HCT116 (cell line): ENCODE measurements around the gene SYMPK. TPM values are rescaled to one million over a fixed set of nuclear protein-coding genes. Genes with fewer than 3 reads are reported as not detected.
A peak's percentile ranks its signal among the peaks of the same experiment; 100 is the strongest.

Experiments
- ATAC-seq: fragments of 200-7000 bp; cut with Tn5 transposase; 2 replicates; pipeline ENCODE4 v1.9.1; 2020; ENCODE audit warnings: mild to moderate bottlenecking, moderate library complexity
- BruUV-seq: library from RNA; stranded (reverse); fragments of 400-500 nt; replicated peaks from 2 replicates; lab custom pipeline; 2021; lab: Mats Ljungman, UMichigan
- CTCF ChIA-PET: fragments of 300-600 bp; sonication (Branson Sonifier 250); formaldehyde crosslinking; loops from one replicate; lab custom pipeline; 2021; ENCODE audit warnings: antibody characterized with exemption; lab: Charles Lee
- POLR2A ChIA-PET: fragments of 300-600, 350-600 bp; sonication (Branson Sonifier 250); formaldehyde crosslinking; loops from one replicate; lab custom pipeline; 2021; ENCODE audit warnings: antibody characterized with exemption; lab: Charles Lee
- RAD21 ChIA-PET, 2 experiments: fragments of 300-600 bp; sonication (Branson Sonifier 250); formaldehyde crosslinking; loops; one replicate each; lab custom pipeline; 2023; ENCODE audit warnings: low total read pairs in 2 of 2; ENCODE audit not compliant: uncharacterized antibody in 2 of 2, unreplicated experiment in 2 of 2, low non-redundant PET in 1 of 2; lab: Charles Lee
- DNase-seq: peaks from one replicate; pipeline ENCODE4 v3.0.0-alpha.2; 2010; ENCODE audit warnings: low read depth, low spot score
- H2AFZ ChIP-seq: fragments of 200-600 bp; shearing (Covaris generic), sonication (generic); 2 replicates; pipeline ENCODE4 v1.6.1; 2017; ENCODE audit warnings: low read depth, mixed run types, mixed read lengths, antibody characterized with exemption, low read length; ENCODE audit not compliant: poor library complexity, severe bottlenecking
- H3K27ac ChIP-seq: 2 replicates; pipeline ENCODE4 v1.5.1; 2012; ENCODE audit warnings: low read depth, low read length
- H3K27me3 ChIP-seq: fragments of 200-600 bp; sonication (generic); 2 replicates; pipeline ENCODE4 v1.6.1; 2016; ENCODE audit warnings: mixed run types, low read length, mixed read lengths; ENCODE audit not compliant: insufficient read depth
- H3K36me3 ChIP-seq, 2 experiments: fragments of 200-500 bp in 1 of 2; fragments of 200-600 bp in 1 of 2; sonication (Bioruptor generic) in 1 of 2; sonication (generic) in 1 of 2; 2 replicates each; pipeline versions ENCODE4 v1.5.1 to v1.6.1; 2014 to 2016; ENCODE audit warnings: low read length in 2 of 2, inconsistent platforms in 1 of 2, mixed read lengths in 1 of 2, mixed run types in 1 of 2; ENCODE audit not compliant: insufficient read depth in 2 of 2, control insufficient read depth in 1 of 2
- H3K4me1 ChIP-seq, 2 experiments: fragments of 200-600 bp in 1 of 2; sonication (generic) in 1 of 2; 2 replicates each; pipeline versions ENCODE4 v1.5.1 to v1.6.1; 2012 to 2017; ENCODE audit warnings: low read length in 2 of 2, inconsistent platforms in 1 of 2, mild to moderate bottlenecking in 1 of 2, mixed read lengths in 1 of 2, mixed run types in 1 of 2, moderate library complexity in 1 of 2; ENCODE audit not compliant: insufficient read depth in 2 of 2, control insufficient read depth in 1 of 2
- H3K4me2 ChIP-seq: fragments of 200-600 bp; sonication (generic); 2 replicates; pipeline ENCODE4 v1.6.1; 2017; ENCODE audit warnings: mixed run types, low read length, mixed read lengths
- H3K4me3 ChIP-seq, 2 experiments: fragments of 200-600 bp in 1 of 2; sonication (generic) in 1 of 2; replicated peaks in 1 of 2; 2 replicates each; pipeline ENCODE4 v1.5.1; 2011 to 2016; ENCODE audit warnings: low read length in 2 of 2, control low read depth in 1 of 2, low read depth in 1 of 2, mild to moderate bottlenecking in 1 of 2, mixed read lengths in 1 of 2, mixed run types in 1 of 2
- H3K79me2 ChIP-seq: fragments of 200-600 bp; sonication (generic); 2 replicates; pipeline ENCODE4 v1.6.1; 2017; ENCODE audit warnings: mild to moderate bottlenecking, mixed run types, low read length, moderate library complexity, mixed read lengths; ENCODE audit not compliant: insufficient read depth
- H3K9ac ChIP-seq: fragments of 200-600 bp; sonication (generic); 2 replicates; pipeline ENCODE4 v1.6.1; 2016; ENCODE audit warnings: low read length, mixed read lengths
- H3K9me2 ChIP-seq: fragments of 200-600 bp; sonication (generic), shearing (Covaris generic); 2 replicates; pipeline ENCODE4 v1.6.1; 2017; ENCODE audit warnings: mixed run types, mild to moderate bottlenecking, moderate library complexity; ENCODE audit not compliant: insufficient read depth
- H3K9me3 ChIP-seq, 2 experiments: fragments of 200-500 bp in 1 of 2; fragments of 200-600 bp in 1 of 2; sonication (Bioruptor generic) in 1 of 2; sonication (generic) in 1 of 2; 2 replicates each; pipeline ENCODE4 v1.6.1; 2014 to 2017; ENCODE audit warnings: low read length in 2 of 2, mixed read lengths in 2 of 2, inconsistent platforms in 1 of 2, low read depth in 1 of 2, mild to moderate bottlenecking in 1 of 2, mixed run types in 1 of 2, moderate library complexity in 1 of 2; ENCODE audit not compliant: control insufficient read depth in 1 of 2, insufficient read depth in 1 of 2
- H4K20me1 ChIP-seq: fragments of 200-600 bp; sonication (generic), shearing (Covaris generic); 2 replicates; pipeline ENCODE4 v1.6.1; 2017; ENCODE audit warnings: mixed run types, mild to moderate bottlenecking, moderate library complexity; ENCODE audit not compliant: insufficient read depth
- CBX3 ChIP-seq: IDR thresholded peaks from 2 replicates; pipeline ENCODE4 v1.6.1; 2012; ENCODE audit warnings: low read depth
- EGR1 ChIP-seq: IDR thresholded peaks from 2 replicates; pipeline ENCODE4 v1.6.1; 2012; ENCODE audit warnings: low read depth
- ELF1 ChIP-seq: IDR thresholded peaks from 2 replicates; pipeline ENCODE4 v1.6.1; 2012; ENCODE audit warnings: low read depth, borderline replicate concordance
- EZH2phosphoT487 ChIP-seq: fragments of 200-600 bp; IDR thresholded peaks from 2 replicates; pipeline ENCODE4 v1.6.1; 2018; ENCODE audit warnings: antibody characterized with exemption, borderline replicate concordance
- MAX ChIP-seq: IDR thresholded peaks from 2 replicates; pipeline ENCODE4 v1.6.1; 2012
- POLR2A ChIP-seq: IDR thresholded peaks from 2 replicates; pipeline ENCODE4 v1.7.0; 2011; ENCODE audit warnings: borderline replicate concordance; ENCODE audit not compliant: insufficient read depth, insufficient read length; ENCODE audit errors: extremely low read depth
- POLR2AphosphoS5 ChIP-seq: IDR thresholded peaks from 2 replicates; pipeline ENCODE4 v1.6.1; 2011; ENCODE audit warnings: mild to moderate bottlenecking, low read depth, low read length, moderate library complexity
- RAD21 ChIP-seq: IDR thresholded peaks from 2 replicates; pipeline ENCODE4 v1.6.1; 2012; ENCODE audit warnings: low read depth, mild to moderate bottlenecking
- REST ChIP-seq: IDR thresholded peaks from 2 replicates; pipeline ENCODE4 v1.6.1; 2012; ENCODE audit warnings: low read depth
- SIN3A ChIP-seq: IDR thresholded peaks from 2 replicates; pipeline ENCODE4 v1.6.1; 2012; ENCODE audit warnings: low read depth
- SP1 ChIP-seq: IDR thresholded peaks from 2 replicates; pipeline ENCODE4 v1.6.1; 2012; ENCODE audit warnings: low read depth
- YY1 ChIP-seq: IDR thresholded peaks from 2 replicates; pipeline ENCODE4 v1.6.1; 2011; ENCODE audit warnings: low read length, low read depth, moderate library complexity, mild to moderate bottlenecking; ENCODE audit not compliant: insufficient replicate concordance; ENCODE audit errors: extremely low read depth
- ZBTB33 ChIP-seq: IDR thresholded peaks from 2 replicates; pipeline ENCODE4 v1.6.1; 2011; ENCODE audit warnings: mild to moderate bottlenecking, low read length, moderate library complexity; ENCODE audit not compliant: insufficient replicate concordance; ENCODE audit errors: extremely low read depth
- ZFX ChIP-seq: fragments of 450-650 bp; IDR thresholded peaks from 2 replicates; pipeline ENCODE4 v1.6.1; 2017
- intact Hi-C: fragments of 100-400 bp; cut with micrococcal nuclease; formaldehyde crosslinking; loops from 2 replicates; pipeline ENCODE4 v1.10.0; 2022
- total RNA-seq: library from RNA; stranded (reverse); gene quantifications from one replicate; pipeline ENCODE4 v1.2.1, GENCODE V29; 2021; ENCODE audit not compliant: unreplicated experiment

The SYMPK gene
- total RNA-seq, 1 experiment from 2014 or later: 117 TPM

GRCh38 chr19:45767410-45767880 is 95.5 kb downstream of the SYMPK start:
- no TSS peak for BruUV-seq
- Histone ChIP-seq H3K4me1 (peaks cover 14 to 48% of the 10 kb centered on the region in 2 experiments), H2AFZ (no peak overlapping the region), H3K9me2 (no peaks in the 10 kb centered on the region), H3K4me2 (peak overlapping the region; percentile 92), H4K20me1 (no peaks in the 10 kb centered on the region), H3K9ac (peak overlapping the region; percentile 84), H3K27ac (peak overlapping the region; percentile 98), H3K4me3 (peak overlapping the region; percentile 80 to 84), H3K79me2 (no peaks in the 10 kb centered on the region), H3K36me3 (no peaks in the 10 kb centered on the region), H3K9me3 (no peaks in the 10 kb centered on the region), H3K27me3 (no peaks in the 10 kb centered on the region)
- DNase-seq (no peak), ATAC-seq (peak; percentile 12)
- TF ChIP-seq POLR2A (no peak), MAX (peak; percentile 76), EGR1 (peak; percentile 88), SP1 (no peak), POLR2AphosphoS5 (peak; percentile 33; the same call in 1 of the 2 replicates)
- ChIA-PET RAD21 (interaction anchor here in 1 of 2 experiments (0.6 kb wide), 1 partner anchor 50 kb away, joined by 5 read pairs; no protein-coding TSS in a partner anchor), CTCF (interaction anchor here (1.0 to 4.2 kb wide), 4 partner anchors 11 to 310 kb away, joined by 3 to 71 read pairs (median 5); partner anchors contain the start of genes QPCTL and SNRPD2), POLR2A (interaction anchor here (0.8 to 3.6 kb wide), 2 partner anchors 14 to 75 kb away, joined by 3 to 50 read pairs; partner anchors contain the start of genes DMPK, QPCTL and SNRPD2)
- intact Hi-C loops: no loop called here

GRCh38 chr19:45766869-45767346 is 96.0 kb downstream of the SYMPK start:
- intact Hi-C loops: no loop called here
- Histone ChIP-seq H3K9ac (peak overlapping the region; percentile 84), H3K4me2 (peak overlapping the region; percentile 92), H3K79me2 (no peaks in the 10 kb centered on the region), H3K4me3 (peak overlapping the region; percentile 80 to 84), H3K36me3 (no peaks in the 10 kb centered on the region), H3K4me1 (peaks cover 14 to 48% of the 10 kb centered on the region in 2 experiments), H4K20me1 (no peaks in the 10 kb centered on the region), H3K27me3 (no peaks in the 10 kb centered on the region), H2AFZ (no peak overlapping the region), H3K9me2 (no peaks in the 10 kb centered on the region), H3K9me3 (no peaks in the 10 kb centered on the region), H3K27ac (peak overlapping the region; percentile 98)
- CTCF ChIA-PET: interaction anchor here (1.0 kb wide), 1 partner anchor 75 kb away, joined by 3 read pairs; the partner anchor contains the start of genes QPCTL and SNRPD2
- no peak for DNase-seq
- RAD21 ChIA-PET: interaction anchor here in 1 of 2 experiments (0.5 kb wide), 1 partner anchor 14 kb away, joined by 3 read pairs; no protein-coding TSS in a partner anchor
- ATAC-seq: no peak
- POLR2A ChIA-PET: no interaction called here
- TF ChIP-seq ELF1: no peak
- TF ChIP-seq EZH2phosphoT487: no peak
- TF ChIP-seq CBX3: no peak
- no peak for TF ChIP-seq SIN3A
- no peak for TF ChIP-seq ZFX
- TF ChIP-seq YY1: no peak
- TF ChIP-seq SP1: no peak
- no peak for TF ChIP-seq REST
- no peak for TF ChIP-seq RAD21
- no peak for TF ChIP-seq ZBTB33
- TSS peak; percentile 35 for BruUV-seq
